Measurements from ENCODE around the gene SMPD3.

SMPD3 gene

DNA sequence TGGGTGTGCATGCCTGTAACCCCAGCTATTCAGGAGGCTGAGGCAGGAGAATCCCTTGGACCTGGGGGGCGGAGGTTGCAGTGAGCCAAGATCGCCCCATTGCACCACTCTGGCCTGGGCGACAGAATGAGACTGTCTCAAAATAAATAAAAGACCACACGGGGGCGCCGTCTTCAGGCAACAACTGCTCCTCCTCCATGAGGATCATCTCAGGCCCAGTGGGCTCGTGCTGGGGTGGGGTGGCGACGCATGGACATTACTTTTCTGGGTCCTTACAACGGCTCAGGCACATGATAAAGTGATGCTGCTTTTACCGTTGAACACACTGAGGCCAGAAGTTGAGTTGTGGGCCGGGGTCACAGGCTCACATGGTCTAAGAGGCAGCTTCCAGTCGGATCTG, 81.3 kb downstream of the SMPD3 start:
- peak in 1 of 2 experiments; percentile 58 for DNase-seq (ENCODE audit: low read depth in 1 of 2, low spot score in 1 of 2)
- no peak overlapping the region for H3K4me3 ChIP-seq (replicated peaks; ENCODE audit: insufficient read depth, low read length)
- TF ChIP-seq, protein P1, sequence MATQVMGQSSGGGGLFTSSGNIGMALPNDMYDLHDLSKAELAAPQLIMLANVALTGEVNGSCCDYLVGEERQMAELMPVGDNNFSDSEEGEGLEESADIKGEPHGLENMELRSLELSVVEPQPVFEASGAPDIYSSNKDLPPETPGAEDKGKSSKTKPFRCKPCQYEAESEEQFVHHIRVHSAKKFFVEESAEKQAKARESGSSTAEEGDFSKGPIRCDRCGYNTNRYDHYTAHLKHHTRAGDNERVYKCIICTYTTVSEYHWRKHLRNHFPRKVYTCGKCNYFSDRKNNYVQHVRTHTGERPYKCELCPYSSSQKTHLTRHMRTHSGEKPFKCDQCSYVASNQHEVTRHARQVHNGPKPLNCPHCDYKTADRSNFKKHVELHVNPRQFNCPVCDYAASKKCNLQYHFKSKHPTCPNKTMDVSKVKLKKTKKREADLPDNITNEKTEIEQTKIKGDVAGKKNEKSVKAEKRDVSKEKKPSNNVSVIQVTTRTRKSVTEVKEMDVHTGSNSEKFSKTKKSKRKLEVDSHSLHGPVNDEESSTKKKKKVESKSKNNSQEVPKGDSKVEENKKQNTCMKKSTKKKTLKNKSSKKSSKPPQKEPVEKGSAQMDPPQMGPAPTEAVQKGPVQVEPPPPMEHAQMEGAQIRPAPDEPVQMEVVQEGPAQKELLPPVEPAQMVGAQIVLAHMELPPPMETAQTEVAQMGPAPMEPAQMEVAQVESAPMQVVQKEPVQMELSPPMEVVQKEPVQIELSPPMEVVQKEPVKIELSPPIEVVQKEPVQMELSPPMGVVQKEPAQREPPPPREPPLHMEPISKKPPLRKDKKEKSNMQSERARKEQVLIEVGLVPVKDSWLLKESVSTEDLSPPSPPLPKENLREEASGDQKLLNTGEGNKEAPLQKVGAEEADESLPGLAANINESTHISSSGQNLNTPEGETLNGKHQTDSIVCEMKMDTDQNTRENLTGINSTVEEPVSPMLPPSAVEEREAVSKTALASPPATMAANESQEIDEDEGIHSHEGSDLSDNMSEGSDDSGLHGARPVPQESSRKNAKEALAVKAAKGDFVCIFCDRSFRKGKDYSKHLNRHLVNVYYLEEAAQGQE (IDR thresholded peaks at IDR 0.05; ENCODE audit: insufficient replicate concordance, low read depth), result no peak
- no peak for TF ChIP-seq CTCF (IDR thresholded peaks at IDR 0.05; ENCODE audit: insufficient read depth, low read length)
- no peak for TF ChIP-seq SPI1 (IDR thresholded peaks at IDR 0.05; ENCODE audit: borderline replicate concordance, low read depth)
- TF ChIP-seq GABPA (IDR thresholded peaks at IDR 0.05; ENCODE audit: low read depth), result no peak
- TF ChIP-seq POLR2AphosphoS5 (IDR thresholded peaks at IDR 0.05; ENCODE audit: low read depth), result no peak
- H3K27me3 ChIP-seq (ENCODE audit: insufficient read depth, poor library complexity, severe bottlenecking), result no peaks in the 10 kb centered on the region
- H3K27ac ChIP-seq (replicated peaks), result no peak overlapping the region

DNA sequence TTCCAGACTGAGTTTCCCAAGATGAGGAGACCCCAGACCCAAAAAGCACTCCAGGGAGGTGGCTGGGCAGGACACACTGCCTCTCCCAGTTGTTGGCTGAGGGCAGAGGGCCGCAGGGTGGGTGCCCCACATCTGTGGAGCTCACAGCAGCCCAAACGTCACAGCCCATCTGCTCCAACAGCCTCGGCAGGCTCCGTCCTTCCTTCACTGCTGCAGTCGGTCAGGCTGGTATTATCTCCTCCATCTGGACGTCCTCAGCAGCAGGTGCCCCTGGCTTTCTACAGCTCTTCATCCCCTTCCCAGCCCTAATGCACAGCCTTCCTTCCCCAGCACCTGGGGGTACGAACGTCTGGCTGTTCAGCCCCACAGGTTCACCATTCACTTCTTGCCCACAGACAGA, 82.2 kb downstream of the SMPD3 start:
- no peak for DNase-seq (ENCODE audit: low read depth in 1 of 2, low spot score in 1 of 2)

DNA sequence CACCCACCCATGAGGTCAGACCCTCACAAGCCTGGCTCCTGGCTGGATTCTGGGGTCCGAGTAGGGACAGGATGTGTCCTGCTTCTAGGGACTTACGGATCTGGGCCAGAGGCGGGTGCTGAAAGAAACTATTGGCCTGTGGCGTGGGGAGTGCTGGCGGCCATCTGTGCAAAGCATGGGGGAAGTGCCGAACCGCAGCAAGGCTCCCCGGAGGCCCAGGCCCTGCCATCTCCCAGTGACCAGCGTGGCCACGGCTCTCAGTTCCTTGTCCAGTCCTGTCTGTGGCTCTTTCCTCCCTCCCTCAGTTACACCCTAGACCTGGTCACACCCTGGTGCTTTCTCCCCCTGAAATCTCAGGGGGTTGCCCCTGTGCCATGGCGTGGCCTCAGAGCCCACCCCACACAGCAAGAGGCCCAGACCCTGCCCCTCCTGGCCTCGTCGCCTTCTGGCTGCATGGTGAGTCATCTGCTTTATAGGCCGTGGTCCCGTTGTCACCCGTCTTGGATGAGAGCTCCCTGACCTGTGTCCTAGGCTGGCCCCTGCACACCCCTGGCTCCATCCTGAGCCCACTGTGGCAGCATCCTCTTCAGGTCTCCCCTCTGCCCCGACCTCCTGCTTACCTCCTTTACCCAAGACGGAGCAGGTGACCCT, 83.0 kb downstream of the SMPD3 start:
- Histone ChIP-seq H3K4me3 (replicated peaks; ENCODE audit: insufficient read depth, low read length) (no peak overlapping the region), H3K27me3 (ENCODE audit: insufficient read depth, poor library complexity, severe bottlenecking) (no peaks in the 10 kb centered on the region), H3K27ac (replicated peaks) (no peak overlapping the region)
- DNase-seq (ENCODE audit: low read depth in 1 of 2, low spot score in 1 of 2), result no peak
- TF ChIP-seq, protein P1 (IDR thresholded peaks at IDR 0.05; ENCODE audit: insufficient replicate concordance, low read depth), result no peak
- TF ChIP-seq CTCF (IDR thresholded peaks at IDR 0.05; ENCODE audit: insufficient read depth, low read length) (no peak), GABPA (IDR thresholded peaks at IDR 0.05; ENCODE audit: low read depth) (no peak)

More for the DNA sequence above, 82.2 kb downstream of the SMPD3 start:
- Histone ChIP-seq H3K27ac (replicated peaks) (no peak overlapping the region), H3K27me3 (ENCODE audit: insufficient read depth, poor library complexity, severe bottlenecking) (no peaks in the 10 kb centered on the region), H3K4me3 (replicated peaks; ENCODE audit: insufficient read depth, low read length) (no peak overlapping the region)
- no peak for TF ChIP-seq GABPA (IDR thresholded peaks at IDR 0.05; ENCODE audit: low read depth)
- no peak for TF ChIP-seq SPI1 (IDR thresholded peaks at IDR 0.05; ENCODE audit: borderline replicate concordance, low read depth)
- no peak for TF ChIP-seq POLR2AphosphoS5 (IDR thresholded peaks at IDR 0.05; ENCODE audit: low read depth)
- no peak for TF ChIP-seq CTCF (IDR thresholded peaks at IDR 0.05; ENCODE audit: insufficient read depth, low read length)
- TF ChIP-seq, protein P1 (IDR thresholded peaks at IDR 0.05; ENCODE audit: insufficient replicate concordance, low read depth), result no peak

Measured in HL-60 (cell line).